HG03103 (cell line): ENCODE results near the gene ARL8B.
A peak's percentile ranks its signal among the peaks of the same experiment; 100 is the strongest.

ENCODE experiments used
- ATAC-seq: cut with Tn5 transposase; IDR thresholded peaks from one replicate; pipeline ENCODE4 v1.9.1; 2021; ENCODE audit warnings: low read depth; ENCODE audit not compliant: unreplicated experiment

ARL8B gene

DNA sequence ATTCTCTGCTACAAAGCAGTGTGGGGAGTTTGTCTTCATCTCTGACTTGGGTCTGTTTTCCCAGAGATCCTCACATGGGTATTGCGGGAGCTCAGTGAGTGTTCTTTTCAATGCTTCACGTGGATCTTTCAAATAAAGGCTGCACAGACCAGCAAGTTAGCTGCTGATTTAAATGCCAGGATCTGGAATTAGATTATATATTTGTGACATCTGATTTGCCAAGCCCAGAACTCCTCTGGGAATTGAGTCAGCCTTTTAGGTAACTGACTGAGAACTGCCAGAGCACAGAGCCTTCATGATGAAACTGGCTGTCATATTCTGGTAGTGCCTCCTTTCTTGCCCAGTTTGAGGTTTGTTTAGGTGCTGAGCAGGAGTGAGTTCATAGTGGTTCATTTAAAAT lies 80.1 kb downstream of the ARL8B start:
- no peak for ATAC-seq

DNA sequence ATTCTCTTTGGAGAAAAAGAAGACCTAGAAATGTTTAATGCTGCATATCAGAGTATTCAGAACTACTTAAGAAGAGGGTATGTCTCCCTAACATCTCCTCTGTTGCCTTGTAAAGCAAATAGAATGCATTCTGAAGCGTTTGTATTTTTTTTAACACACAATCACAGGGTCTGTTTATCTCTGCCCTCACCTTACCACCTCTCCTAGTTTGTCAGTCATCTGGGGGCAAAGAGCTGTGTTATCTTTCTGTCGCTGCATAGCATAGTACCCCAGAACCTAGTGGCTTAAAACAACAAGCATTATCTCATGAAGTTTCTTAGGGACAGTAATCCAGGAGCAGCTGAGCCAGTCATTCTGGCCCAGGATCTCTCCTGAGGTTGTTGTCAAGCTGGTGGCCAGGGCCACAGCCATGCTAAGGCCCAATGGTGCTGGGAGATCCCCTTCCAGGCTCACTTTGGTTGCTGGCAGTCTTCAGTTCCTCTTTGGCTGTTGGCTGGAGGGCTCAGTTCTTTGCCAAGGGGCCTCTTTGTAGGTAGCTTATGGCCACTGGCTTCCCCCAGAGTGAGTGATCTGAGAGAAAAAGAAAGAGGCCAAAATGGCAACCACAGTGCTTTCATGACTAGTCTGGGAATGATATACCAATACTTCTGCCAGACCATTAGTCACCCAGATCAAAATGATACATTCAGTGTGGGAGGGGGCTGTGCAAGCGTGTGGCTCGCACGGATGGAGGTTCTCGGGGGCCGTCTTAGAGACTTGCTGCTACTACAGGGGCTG lies 83.3 kb downstream of the ARL8B start:
- peak; percentile 99 for ATAC-seq

DNA sequence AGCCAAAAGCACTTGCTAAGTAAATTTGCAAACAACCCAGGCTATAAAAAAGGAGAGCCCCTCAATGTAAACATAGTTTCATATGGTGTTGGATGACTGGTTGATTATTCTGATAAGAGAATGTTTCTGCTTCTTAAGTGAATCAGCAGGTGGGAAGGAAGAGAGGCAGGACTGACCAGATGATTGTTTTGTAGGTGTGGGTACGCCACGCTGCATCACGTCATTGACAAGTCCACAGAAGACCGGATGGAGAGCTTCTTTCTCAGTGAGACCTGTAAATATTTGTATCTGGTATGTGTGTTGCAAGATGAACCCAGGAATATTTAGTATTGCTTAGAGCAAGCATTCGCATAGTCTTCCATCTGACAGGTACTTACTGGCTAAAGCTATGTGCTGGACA lies 88.8 kb downstream of the ARL8B start:
- no peak for ATAC-seq

DNA sequence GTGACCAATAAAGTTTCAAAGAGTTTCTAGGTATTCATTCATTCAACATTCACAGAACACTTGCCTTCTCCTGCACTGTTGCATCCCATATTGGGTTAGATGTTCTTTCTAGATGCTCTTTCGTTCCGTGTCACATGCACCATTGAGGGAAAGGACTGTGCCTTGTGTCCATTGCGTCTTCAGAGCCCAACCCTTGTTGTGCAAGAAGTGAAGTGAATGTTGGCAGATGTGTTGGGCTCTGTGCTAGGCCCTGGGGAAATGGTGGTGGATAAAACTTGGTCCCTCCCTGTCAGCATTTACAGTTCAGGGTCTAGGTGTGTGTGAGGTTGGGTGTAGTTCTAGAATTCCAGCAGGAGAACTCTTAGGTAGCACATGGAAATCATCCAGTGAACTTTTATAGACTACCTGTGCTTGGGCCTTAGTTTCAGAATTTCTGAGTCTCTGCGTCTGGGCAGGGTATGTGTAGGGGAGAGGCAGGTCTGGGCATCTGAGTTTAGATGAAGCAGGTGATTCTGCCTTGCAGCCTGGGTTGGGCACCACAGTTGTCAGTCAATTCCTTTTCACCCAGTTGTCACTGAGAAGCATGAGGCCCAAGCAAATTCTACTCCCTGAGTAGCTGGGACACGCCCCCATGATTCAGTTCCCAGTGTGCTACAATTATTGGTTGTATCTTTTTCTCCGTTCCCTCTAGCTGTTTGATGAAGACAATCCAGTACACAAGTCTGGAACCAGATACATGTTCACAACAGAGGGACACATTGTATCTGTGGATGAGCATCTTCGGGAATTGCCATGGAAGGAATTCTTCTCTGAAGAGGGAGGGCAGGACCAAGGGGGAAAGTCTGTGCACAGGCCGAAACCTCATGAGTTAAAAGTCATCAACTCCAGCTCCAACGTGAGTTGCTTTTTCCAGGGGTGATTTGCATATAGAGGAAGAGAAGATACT lies 90.8 kb downstream of the ARL8B start:
- no peak for ATAC-seq

DNA sequence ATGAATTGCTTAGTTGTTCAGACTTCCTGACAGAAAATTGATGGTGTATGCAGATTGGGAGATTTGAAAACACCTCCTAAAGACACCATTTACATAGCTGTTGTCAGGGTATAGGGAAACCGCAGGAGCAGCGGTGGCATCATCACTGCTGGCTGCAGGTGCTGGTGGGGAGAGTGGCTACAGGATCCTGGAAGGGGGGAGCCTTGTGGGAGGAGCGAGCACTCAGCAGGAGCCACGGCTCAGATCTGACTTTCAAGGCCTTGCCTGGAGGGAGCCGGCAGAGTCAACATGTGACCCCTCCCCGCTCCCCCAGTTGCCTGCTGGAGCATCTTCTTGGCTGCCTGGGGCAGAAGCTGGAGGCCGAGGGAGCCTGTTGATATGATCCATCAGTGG lies 91.5 kb downstream of the ARL8B start:
- no peak for ATAC-seq

DNA sequence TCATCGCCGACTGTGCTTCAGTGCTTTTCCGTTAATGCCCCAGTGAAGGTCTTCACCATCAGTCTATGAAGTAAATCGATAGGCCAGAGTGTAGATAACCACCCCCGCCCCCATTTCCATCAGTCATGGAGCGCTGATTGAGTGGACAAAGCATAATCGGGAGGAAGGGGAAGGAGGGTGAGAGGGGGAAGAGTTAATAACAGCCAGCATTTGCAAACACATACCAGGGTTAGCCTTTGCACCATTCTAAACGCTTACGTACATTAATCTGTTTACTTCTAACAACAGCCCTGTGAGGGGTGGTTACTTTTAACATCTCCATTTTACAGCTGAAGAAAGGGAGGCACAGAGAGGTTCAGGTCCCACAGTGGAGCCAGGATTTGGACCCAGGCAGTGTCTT lies 92.3 kb downstream of the ARL8B start:
- no peak for ATAC-seq

DNA sequence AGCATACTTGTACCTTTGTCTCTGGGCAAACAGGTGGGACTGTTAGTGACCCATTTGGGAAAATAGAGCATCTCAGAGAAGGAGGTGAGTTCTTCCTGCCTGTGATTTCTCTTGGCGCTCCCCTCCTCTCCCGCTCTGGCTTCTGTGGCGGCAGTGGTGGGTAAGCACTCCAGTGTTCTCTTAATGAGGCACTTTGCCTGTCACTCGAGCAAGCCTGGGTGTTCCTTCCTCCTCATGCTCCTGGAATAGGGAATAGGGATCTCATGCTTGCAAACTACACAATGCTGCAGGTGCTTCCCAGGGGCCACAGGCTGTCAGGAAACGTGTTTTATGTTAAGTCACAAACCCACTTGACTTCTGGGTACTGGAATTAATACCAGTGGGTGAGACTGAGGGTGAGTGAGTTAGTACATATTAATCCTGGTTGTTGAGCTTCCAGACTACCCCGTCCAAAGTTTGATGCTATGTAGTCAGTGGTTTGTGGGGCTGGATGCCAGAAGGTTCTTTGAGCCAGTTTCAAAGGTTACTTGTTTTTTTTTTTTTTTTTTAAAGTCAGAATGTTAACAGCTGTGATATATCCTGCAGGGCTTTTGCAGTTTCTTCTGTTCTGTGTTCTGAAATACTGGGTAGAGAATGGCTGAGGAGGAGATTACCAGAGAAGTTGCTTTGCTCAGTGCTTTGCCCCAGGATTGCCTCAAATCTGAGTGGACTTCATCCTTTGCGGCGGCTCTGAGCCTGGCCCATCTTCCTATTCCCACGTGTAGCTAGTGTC lies 95.9 kb downstream of the ARL8B start:
- ATAC-seq: no peak

DNA sequence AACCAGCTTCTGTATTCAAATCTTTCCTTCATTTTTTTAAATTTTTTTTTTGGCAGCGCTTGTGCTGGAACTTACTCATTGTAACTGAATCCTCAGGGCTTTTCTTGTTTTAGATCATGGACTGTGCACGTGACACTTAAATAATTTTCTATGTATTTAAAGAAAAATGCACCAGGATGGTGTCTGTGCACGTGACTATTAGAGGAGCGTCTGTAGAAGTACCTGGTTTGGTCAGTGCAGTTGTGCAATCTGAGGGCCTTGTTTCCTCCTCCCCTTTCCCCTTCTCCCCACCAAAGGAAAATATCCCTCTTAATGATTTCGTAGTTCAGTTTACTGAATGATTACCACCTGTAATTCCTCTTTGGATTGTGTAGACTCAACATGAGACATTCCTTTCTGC lies 96.7 kb downstream of the ARL8B start:
- ATAC-seq: no peak

DNA sequence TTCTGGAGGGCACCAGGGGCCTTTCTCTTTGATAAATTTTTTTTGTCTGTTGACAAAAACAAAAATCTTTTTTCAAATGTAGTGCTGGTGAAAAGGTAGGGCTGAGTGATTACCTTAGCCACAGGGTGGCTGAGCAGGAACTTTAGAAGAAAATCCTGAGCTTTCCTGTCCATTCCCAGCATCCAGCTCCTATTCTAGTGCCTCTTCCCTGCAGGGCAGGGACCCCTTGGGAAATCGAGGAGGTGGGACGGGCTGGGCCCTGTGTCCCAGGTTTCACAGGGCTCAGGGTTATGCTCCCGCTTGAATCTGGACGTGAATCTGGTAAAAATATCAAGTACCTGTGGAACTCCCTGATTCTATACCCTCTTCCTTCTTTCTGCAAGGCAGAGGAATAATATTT lies 97.1 kb downstream of the ARL8B start:
- no peak for ATAC-seq

DNA sequence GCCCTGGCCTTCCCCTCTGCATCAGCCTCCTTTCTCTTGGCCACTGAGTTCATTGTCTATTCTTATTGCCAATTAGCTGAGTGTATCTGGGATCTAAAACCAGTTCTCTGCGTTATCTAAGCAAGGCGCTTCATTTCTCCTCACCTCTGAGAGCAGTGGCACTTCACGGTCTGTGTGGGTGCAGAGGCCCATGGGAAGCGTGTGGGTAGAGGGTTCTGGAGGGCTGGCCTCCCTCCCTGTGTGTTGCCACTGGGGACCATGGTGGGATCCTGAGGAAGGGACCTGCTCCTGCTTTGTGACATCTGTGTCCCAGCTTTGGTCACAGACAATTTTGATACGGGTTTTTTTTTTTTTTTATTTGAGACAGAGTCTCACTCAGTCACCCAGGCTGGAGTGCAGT lies 98.1 kb downstream of the ARL8B start:
- ATAC-seq: no peak

DNA sequence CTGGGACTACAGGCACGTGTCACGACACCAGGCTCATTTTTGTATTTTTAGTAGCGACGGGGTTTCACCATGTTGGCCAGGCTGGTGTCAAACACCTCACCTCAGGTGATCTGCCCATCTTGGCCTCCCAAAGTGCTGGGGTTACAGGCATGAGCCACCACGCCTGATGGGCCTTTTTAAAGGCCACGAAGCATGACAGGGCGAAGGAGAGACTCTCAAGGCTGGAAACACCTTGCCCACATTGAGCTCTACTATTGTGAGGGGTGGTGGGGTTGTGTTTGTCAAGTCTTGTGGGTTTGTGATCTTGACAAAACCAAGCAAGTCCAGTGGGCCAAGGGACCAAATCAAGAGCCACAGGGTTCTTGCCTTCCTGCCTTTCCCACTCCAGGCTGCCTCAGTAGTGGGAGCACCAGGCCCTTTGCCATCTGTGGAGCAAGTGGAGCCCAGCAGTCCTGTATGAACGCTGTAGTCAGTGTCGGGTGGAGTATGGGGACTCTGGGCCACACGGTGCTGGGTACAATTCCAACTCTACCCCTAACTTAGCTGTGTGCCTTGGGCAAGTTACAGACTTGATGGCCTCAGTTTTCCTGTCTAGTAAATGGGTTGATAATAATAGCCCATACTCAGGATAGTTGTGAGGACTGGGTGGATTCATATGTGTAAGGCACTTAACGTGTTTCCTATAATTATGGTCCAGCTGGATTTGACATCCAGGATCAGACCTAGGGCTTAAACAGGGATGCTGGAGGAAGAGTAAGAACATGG lies 98.8 kb downstream of the ARL8B start:
- ATAC-seq: no peak

DNA sequence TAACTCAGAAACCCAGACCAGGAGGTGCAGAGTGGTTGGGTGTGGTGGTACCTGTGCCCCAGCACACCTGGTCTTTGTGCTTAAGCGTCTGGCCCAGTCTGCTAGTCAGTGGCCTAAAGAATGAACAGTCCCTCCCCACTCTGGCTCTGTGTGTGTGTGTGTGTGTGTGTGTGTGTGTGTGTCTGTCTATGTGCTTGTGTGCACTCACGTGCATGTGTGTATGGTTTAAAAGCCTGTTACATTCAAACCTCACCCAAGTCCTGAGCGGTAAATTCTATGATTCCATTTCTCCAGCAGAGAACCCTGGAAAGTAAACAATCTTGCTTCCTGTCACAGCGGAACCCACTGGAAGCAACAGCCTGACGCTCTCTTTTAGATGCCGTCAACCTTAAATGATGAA lies 99.6 kb downstream of the ARL8B start:
- ATAC-seq: no peak

DNA sequence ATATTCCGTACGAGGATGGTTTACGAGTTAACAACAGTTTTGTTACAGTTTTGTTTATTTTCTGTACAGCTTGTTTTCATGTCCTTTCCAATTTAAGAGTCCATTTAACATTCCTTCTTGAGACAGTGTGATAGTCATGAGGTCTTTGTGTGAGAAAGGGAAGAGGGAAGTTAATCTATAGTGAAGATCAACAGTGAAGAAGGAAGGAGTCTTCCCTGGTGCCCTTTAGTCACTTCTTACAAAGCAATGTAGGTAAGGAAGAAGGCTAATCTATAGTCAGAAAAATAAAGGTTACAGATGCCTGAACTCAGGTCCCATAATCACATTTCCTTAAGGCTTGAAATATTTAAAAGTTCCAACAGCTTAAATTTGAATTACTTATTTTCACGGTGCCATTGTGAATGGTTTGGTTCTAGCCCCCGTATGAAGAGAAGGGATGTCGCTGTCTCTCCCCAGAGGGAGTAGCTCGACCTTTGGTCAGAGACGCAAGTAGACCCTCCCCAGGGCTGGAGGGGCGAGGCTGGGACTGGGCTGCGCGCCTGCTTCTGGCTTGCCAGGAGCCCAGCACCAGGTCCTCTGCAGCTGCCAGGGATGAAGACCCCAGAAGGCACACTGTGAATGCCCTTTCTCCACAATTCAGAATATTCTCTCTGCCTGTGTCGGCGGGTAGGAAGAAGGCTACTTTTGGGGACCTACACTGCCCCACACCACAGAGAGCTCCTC lies 100.4 kb downstream of the ARL8B start:
- ATAC-seq: no peak

DNA sequence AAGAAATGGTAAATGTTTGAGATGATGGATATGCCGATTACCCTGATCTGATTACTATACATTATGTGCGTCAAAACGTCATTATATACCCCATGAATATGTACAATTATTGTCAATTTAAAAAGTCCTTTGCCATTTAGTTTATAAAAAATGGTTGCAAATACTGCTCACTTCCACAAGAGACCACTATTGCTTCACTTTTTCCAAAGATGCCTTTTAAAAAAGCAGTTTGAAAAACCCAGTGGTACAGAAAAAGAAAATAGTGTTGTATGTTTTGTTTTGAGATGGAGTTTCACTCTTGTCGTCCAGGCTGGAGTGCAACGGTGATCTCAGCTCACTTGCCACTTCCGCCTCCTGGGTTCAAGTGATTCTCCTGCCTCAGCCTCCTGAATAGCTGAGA lies 104.7 kb downstream of the ARL8B start:
- ATAC-seq: no peak

DNA sequence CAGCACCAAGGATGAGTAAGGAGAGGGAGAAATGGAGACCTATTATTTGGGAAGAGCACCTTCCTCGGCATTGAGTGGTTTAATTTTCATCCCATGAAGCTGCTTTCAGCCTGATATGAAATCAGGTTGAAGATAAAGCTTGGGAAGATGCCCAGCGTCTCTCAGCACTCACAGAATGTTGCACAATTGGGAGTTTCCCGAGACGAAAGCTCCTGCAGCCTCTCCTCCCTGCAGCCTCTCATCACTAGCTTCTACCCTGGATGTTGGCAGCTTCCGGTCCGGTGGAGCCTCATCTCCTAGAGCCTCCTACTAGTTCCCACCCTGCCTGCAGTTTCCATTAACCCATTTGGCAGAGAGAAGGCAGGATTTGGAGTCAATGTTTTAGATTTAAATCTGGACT lies 105.7 kb downstream of the ARL8B start:
- ATAC-seq: no peak

DNA sequence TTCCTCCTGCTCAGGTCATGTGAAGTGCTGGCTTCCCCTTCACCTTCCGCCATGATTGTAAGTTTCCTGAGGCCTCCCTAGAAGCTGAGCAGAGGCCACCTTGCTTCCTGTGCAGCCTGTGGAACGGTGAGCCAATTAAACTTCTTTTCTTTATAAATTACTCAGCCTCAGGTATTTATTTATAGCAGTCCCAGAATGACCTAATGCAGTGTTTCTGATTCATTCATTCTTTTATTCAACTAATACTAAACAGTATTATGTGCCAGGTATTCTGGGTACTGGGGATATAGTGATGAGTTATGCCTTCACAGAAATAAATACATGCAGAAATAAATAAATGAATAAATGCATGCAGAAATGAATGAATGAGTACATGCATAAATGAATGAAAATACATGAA lies 107.3 kb downstream of the ARL8B start:
- ATAC-seq: no peak
